Measurements from ENCODE around the gene FAM3C. TPM values are rescaled to one million over a fixed set of nuclear protein-coding genes. Genes with fewer than 3 reads are reported as not detected.

Gene FAM3C
- total and polyA plus RNA-seq, 12 donors, result 17.1 to 138 (median 36.8) TPM

- DNase-seq, result no peak
- no peaks in the 10 kb centered on the region for H3K27me3 ChIP-seq
- intact Hi-C loops (cut with DNase I), result no loop called here
- H3K36me3 ChIP-seq (replicated peaks in 1 of 2), result no peaks in the 10 kb centered on the region
- no peaks in the 10 kb centered on the region for H3K4me1 ChIP-seq (replicated peaks in 1 of 2)
- H3K4me3 ChIP-seq, result no peak overlapping the region
- H3K27ac ChIP-seq, result no peak overlapping the region
- TF ChIP-seq CTCF (IDR thresholded peaks at IDR 0.05), result no peak
- no peak for TF ChIP-seq POLR2A (IDR thresholded peaks at IDR 0.05)
- no peaks in the 10 kb centered on the region for H3K9me3 ChIP-seq (replicated peaks in 1 of 3)
- WGBS, 4 donors, result 62 to 75% (median 74%) methylated on average over 4 to 6 of the region's 6 CpGs
These were observed 23.4 kb upstream of the FAM3C start for GRCh38 chr7:121419201-121420148.

- Histone ChIP-seq H3K36me3 (replicated peaks in 1 of 2) (no peaks in the 10 kb centered on the region), H3K27ac (no peak overlapping the region), H3K4me3 (no peak overlapping the region), H3K4me1 (replicated peaks in 1 of 2) (no peaks in the 10 kb centered on the region), H3K27me3 (no peaks in the 10 kb centered on the region), H3K9me3 (replicated peaks in 1 of 3) (no peaks in the 10 kb centered on the region)
- 85 to 92% (median 87%) methylated on average over 1 of the region's 1 CpG for WGBS, 4 donors
- no peak for DNase-seq
- no peak for TF ChIP-seq POLR2A (IDR thresholded peaks at IDR 0.05)
- no peak for TF ChIP-seq CTCF (IDR thresholded peaks at IDR 0.05)
- intact Hi-C loops (cut with DNase I), result no loop called here
These were observed 20.4 kb upstream of the FAM3C start for GRCh38 chr7:121416533-121416932.

GRCh38 chr7:121414436-121414835 lies 18.3 kb upstream of the FAM3C start:
- intact Hi-C loops (cut with DNase I), result no loop called here
- 86 to 96% (median 94%) methylated on average over 1 of the region's 1 CpG for WGBS, 4 donors
- H3K27me3 ChIP-seq, result no peaks in the 10 kb centered on the region

GRCh38 chr7:121411597-121411979 lies 15.5 kb upstream of the FAM3C start:
- no peaks in the 10 kb centered on the region for H3K36me3 ChIP-seq (replicated peaks in 1 of 2)
- H3K27me3 ChIP-seq, result no peaks in the 10 kb centered on the region
- TF ChIP-seq POLR2A (IDR thresholded peaks at IDR 0.05), result no peak
- TF ChIP-seq CTCF (IDR thresholded peaks at IDR 0.05), result no peak
- WGBS, 4 donors, result 76 to 89% (median 79%) methylated on average over 3 of the region's 3 CpGs
- no peak overlapping the region for H3K4me3 ChIP-seq
- H3K4me1 ChIP-seq (replicated peaks in 1 of 2), result no peaks in the 10 kb centered on the region
- no peak for DNase-seq
- intact Hi-C loops (cut with DNase I), result no loop called here
- H3K27ac ChIP-seq, result no peak overlapping the region
- peaks cover 0 to 4% (median 0%) of the 10 kb centered on the region in 3 donors for H3K9me3 ChIP-seq (replicated peaks in 1 of 3)

More at GRCh38 chr7:121414436-121414835, 18.3 kb upstream of the FAM3C start:
- H3K9me3 ChIP-seq (replicated peaks in 1 of 3), result peaks cover 0 to 4% (median 0%) of the 10 kb centered on the region in 3 donors
- DNase-seq, result no peak
- no peak overlapping the region for H3K4me3 ChIP-seq
- H3K36me3 ChIP-seq (replicated peaks in 1 of 2), result no peaks in the 10 kb centered on the region
- no peak overlapping the region for H3K27ac ChIP-seq
- H3K4me1 ChIP-seq (replicated peaks in 1 of 2), result no peaks in the 10 kb centered on the region
- TF ChIP-seq POLR2A (IDR thresholded peaks at IDR 0.05) (no peak), CTCF (IDR thresholded peaks at IDR 0.05) (no peak)
